Kidney epithelial cell (primary cell): ENCODE results near the gene LCN1. TPM values are rescaled to one million over a fixed set of nuclear protein-coding genes. Genes with fewer than 3 reads are reported as not detected.
"Not testable (repeated sequence)": the region's sequence is repeated elsewhere in the genome, so short reads cannot be mapped to it uniquely, and the experiment has no call there.

ENCODE experiments used
- DNase-seq: peaks from one replicate; pipeline ENCODE4 v3.0.0-alpha.2; 2010; ENCODE audit warnings: low read depth
- H3K27me3 ChIP-seq: 2 replicates; pipeline ENCODE4 v1.6.0; 2011; ENCODE audit warnings: low read length; ENCODE audit not compliant: control insufficient read depth, insufficient read depth
- H3K36me3 ChIP-seq: 2 replicates; pipeline ENCODE4 v1.5.1; 2011; ENCODE audit warnings: low read length; ENCODE audit not compliant: control insufficient read depth, insufficient read depth
- H3K4me3 ChIP-seq: 2 replicates; pipeline ENCODE4 v1.5.1; 2011; ENCODE audit warnings: low read depth, mild to moderate bottlenecking, control low read depth, low read length
- CTCF ChIP-seq: IDR thresholded peaks from 2 replicates; pipeline ENCODE4 v1.5.1; 2011; ENCODE audit warnings: mild to moderate bottlenecking, moderate library complexity, low read length, control low read depth, inconsistent platforms; ENCODE audit not compliant: insufficient read depth, poor library complexity, severe bottlenecking
- total RNA-seq: library from RNA; depleted of rRNA; stranded (reverse); fragments of >200 nt; gene quantifications from 2 replicates; pipeline ENCODE4 v1.2.3, GENCODE V29; 2015

Gene LCN1
- total RNA-seq, 1 donor from 2014 or later = not detected

DNA sequence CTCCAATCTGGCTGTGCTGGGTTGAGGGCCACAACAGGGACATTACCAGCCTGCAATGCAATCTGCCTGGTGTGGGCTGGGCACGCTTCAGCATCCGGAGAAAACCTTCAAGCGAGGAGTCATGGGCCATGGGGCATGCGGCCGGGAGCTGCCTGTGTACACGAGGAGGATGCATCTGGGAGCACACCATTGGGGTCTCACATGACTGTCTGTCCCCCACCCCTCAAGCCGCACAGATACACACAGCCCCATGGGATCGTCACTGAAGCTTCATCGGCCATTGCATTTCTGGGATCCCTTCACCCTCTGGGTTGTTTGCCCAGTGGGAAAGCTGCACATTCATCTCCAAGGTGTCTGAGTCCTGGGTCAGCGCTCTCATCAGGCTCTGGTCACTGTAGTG, 9.9 kb downstream of the LCN1 start:
- TF ChIP-seq CTCF = no peak
- Histone ChIP-seq H3K4me3 (no peak overlapping the region), H3K36me3 (no peaks in the 10 kb centered on the region), H3K27me3 (no peaks in the 10 kb centered on the region)
- DNase-seq = no peak

- no peak for DNase-seq
- no peak for TF ChIP-seq CTCF
- Histone ChIP-seq H3K36me3 (no peaks in the 10 kb centered on the region), H3K4me3 (no peak overlapping the region), H3K27me3 (no peaks in the 10 kb centered on the region)
Observed at GRCh38 chr9:135533113-135533512, 11.9 kb downstream of the LCN1 start.

- H3K27me3 ChIP-seq = no peaks in the 10 kb centered on the region
- H3K36me3 ChIP-seq = no peaks in the 10 kb centered on the region
- no peak overlapping the region for H3K4me3 ChIP-seq
- no peak for DNase-seq
- TF ChIP-seq CTCF = no peak
Observed at GRCh38 chr9:135533674-135534073, 12.4 kb downstream of the LCN1 start.

GRCh38 chr9:135534192-135534711, 13.0 kb downstream of the LCN1 start:
- H3K36me3 ChIP-seq, H3K27me3 ChIP-seq, H3K4me3 ChIP-seq, DNase-seq: not testable (repeated sequence)

DNA sequence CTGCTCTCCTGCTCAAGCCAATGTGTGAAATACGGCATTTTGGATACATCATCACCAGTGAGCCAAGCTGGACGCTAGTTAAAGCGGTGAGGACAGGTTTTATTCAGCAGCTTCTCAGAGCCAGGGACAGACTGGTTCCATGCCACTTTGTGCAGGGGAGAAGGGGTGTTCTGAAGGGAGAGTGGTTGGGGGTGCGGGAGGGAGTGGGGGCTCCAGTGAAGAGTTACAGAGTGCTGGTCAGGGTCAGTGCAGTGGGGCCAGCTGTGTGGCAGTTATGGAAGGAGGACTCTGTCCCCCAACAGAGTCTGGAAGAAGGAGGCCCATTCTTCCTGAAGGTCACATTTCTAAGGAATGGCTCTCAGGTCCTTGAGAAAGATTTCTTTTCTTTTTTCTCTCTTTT, 13.6 kb downstream of the LCN1 start:
- not testable (repeated sequence) for H3K36me3 ChIP-seq, H3K27me3 ChIP-seq, H3K4me3 ChIP-seq, DNase-seq

DNA sequence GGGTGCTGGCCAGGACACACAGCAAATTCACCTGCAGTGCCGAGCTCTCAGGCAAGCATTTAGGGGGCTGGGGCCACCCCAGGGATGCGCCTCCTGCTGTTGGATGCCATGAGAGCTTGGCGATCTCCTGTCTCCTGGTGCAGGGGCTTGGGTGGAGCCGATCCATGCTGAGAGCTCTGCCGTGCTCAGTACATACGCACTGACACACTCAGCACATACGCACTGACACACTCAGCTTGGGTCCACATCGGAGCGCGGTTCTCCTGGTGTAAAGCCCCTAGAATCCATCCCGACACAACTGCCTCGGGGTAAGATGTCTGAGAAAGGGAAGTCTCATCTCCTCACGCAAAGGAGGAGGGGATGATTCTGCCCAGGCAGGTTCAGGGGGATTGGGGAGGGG, 14.4 kb downstream of the LCN1 start:
- not testable (repeated sequence) for H3K27me3 ChIP-seq, H3K4me3 ChIP-seq, DNase-seq, H3K36me3 ChIP-seq

GRCh38 chr9:135536216-135536615, 15.0 kb downstream of the LCN1 start:
- no peak for TF ChIP-seq CTCF
- Histone ChIP-seq H3K27me3 (no peaks in the 10 kb centered on the region), H3K36me3 (no peaks in the 10 kb centered on the region), H3K4me3 (no peak overlapping the region)
- DNase-seq = no peak

- H3K4me3 ChIP-seq, H3K27me3 ChIP-seq, H3K36me3 ChIP-seq: not testable (repeated sequence)
- DNase-seq = peak; percentile 39
Observed at GRCh38 chr9:135543262-135543894, 22.1 kb downstream of the LCN1 start.
